GM21825 (cell line): ENCODE measurements around the gene WFDC10A.
"Not testable (repeated sequence)": the region's sequence is repeated elsewhere in the genome, so short reads cannot be mapped to it uniquely, and the experiment has no call there.

Experiments used
- ATAC-seq: cut with Tn5 transposase; IDR thresholded peaks from one replicate; pipeline ENCODE4 v1.9.1; 2021; ENCODE audit warnings: mild to moderate bottlenecking, moderate library complexity; ENCODE audit not compliant: unreplicated experiment

The WFDC10A gene

DNA sequence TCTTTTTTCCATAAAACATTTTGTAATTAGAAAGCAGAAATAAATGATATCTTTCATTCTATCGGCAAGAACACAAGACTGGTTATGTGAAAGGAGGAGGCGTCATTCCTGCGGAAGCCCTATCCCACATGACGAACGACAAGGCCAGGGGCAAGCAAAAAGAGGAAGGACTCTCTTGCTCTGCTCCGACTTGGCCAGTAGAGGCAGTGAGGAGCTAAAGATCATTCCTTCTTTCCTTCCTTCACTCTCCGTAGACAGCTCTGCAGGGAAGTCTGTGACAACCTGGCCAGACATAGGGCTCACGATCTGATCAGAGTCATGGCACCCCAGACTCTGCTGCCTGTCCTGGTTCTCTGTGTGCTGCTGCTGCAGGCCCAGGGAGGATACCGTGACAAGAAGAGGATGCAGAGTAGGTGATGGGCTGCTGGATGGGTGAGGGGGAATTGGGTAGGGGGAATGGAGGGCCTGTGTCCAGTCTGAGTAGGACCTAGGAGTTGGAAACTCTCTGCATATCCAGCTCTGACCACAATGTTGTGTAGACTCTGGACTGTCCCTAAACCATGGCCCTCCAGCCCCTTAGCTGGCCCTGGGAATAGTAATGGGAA lies at the start of gene WFDC10A:
Gene WFDC10A (plus strand): TSS at position 244 of the 605 bp plus-strand sequence. CDS start 75 bp downstream, at position 319.
- no peak for ATAC-seq

DNA sequence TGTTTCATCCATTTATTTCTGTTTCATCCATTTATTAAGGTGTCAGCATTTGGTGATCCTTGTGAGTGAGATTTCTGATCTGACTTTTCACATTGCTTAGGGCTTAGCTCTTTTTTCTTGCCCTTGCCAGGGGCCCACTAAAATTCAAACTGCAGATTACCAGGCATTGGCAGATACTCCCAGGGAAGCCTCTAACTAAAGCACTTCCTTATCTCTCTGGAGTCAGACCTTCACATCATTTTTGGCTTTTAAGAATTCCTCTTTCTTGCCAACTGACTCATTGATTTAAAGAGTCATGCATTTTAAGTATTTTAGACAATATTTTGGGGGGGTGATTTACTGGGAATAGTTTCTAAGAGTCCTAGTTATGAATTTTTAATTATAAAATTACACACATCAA lies 47.8 kb upstream of the WFDC10A start:
- no peak for ATAC-seq

DNA sequence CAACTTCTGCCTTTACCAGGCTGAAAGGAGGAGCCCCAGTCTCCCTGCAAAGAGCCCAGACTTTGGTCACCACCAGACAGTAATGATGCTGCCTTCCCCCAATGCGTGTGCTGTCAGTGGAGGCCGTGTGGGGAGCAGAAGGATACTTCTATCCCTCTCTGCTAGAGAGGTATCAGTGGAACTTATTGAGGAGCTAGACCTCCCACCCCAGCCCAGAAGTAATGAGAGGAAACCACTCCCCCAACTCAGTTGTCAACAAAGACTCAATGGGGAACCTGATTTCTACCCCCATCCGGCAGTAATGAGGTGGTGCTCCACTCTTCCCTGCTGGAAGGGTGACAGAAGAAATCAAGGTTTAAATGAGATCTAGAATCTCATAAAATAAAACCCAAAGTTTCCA lies 46.0 kb upstream of the WFDC10A start:
- no peak for ATAC-seq

DNA sequence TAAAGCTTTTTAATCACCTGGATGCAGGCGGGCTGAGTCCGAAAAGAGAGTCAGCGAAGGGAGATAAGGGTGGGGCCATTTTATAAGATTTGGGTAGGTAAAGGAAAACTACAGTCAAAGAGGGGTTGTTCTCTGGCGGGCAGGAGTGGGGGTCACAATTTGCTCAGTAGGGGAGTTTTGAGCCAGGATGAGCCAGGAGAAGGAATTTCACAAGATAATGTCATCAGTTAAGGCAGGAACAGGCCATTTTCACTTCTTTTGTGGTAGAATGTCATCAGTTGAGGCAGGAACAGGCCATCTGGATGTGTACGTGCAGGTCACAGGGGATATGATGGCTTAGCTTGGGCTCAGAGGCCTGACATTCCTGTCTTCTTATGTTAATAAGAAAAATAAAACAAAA lies 45.2 kb upstream of the WFDC10A start:
- ATAC-seq = not testable (repeated sequence)

DNA sequence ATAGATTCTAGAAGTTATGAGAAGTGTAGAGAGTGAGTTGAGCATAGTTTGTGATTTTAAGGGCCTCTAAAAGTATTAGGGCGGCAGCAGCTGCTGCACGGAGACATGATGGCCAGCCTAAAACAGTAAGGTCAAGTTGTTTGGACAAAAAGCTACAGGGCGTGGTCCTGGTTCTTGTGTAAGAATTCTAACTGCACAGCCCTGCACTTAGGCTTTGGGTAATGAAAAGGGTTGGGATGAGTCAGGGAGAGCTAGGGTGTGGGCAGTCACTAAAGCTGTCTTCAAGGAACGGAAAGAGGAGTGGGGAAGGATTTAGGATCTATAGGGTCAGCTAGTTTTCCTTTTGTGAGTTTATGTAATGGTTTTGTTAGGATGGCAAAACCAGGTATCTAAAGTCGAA lies 43.6 kb upstream of the WFDC10A start:
- ATAC-seq = not testable (repeated sequence)

DNA sequence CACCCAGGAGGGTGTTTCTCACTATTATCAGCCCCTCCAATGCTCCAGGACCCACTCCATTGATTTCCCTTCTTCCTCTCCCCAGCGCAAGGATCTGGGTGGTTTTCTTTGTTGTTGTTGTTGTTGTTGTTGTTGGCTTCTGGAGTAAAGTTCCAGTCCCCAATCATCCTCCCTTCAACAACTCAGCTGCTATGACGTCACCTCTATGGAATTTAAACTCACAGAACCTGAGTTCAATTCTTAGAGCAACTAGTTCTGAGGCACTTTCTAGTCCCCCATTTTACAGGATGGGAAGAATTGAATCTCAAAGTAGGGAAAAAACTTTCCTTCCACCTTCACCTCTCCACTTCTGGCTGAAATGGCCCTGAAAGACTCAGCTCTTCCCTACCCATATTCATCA lies 40.7 kb upstream of the WFDC10A start:
- no peak for ATAC-seq

DNA sequence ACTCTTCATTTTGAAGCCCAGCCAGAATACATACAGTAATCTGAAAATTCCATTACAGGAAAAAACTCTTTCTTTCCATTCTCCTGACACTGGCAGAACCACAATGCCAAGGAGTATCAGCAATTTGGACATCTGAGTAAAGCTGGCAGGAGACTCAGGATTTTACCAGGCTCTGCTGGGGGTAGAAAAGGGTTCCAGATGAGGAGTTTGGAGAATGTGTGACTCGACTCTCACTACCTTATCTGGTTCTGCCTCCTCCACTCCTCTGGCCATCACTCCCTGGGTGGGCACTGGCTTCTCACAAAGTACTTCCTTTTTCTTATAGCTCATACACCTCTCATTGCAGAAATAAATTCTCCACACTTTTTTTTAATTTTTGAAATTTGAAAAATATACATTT lies 39.8 kb upstream of the WFDC10A start:
- ATAC-seq = no peak

DNA sequence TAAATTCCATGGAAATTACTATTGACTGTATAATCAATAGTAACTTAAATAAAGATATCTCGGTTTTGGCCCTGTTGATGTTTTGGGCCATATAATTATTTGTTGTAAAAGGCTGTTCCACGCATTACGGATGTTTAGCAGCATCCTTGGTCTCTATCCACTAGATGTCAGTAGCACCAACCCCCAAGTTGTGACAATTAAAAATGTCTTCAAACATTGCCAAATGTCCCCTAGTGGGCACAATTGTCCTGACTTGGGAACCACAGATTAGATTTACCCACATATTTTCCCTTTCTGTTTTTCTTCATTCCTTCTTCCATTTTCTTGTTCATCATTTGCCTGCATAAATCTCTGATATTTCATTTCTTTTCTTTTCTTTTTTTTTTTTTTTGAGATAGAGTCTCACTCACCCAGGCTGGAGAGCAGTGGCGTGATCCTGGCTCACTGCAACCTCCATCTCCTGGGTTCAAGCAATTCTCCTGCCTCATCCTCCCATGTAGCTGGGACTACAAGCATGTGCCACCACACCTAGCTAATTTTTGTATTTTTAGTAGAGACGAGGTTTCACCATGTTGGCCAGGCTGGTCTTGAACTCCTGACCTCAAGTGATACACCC lies 36.9 kb upstream of the WFDC10A start:
- ATAC-seq = no peak

DNA sequence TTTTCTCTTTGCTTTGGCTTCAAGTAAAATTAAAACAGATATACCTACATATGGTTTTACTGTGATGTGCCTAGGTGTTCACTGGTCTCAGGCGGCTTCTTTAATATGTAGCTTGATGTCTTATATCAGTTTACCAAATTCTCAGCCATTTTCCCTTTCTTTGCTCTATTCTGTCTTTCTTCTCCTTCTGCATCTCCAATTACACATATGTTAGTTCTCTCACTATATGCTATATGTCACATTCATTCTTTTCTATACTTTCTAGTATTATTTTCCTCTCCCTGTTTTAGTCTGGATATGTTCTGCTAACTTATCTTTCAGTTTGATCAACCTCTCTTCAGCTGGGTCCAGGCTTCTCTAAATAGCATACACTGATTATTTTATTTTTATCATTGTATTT lies 36.0 kb upstream of the WFDC10A start:
- no peak for ATAC-seq

DNA sequence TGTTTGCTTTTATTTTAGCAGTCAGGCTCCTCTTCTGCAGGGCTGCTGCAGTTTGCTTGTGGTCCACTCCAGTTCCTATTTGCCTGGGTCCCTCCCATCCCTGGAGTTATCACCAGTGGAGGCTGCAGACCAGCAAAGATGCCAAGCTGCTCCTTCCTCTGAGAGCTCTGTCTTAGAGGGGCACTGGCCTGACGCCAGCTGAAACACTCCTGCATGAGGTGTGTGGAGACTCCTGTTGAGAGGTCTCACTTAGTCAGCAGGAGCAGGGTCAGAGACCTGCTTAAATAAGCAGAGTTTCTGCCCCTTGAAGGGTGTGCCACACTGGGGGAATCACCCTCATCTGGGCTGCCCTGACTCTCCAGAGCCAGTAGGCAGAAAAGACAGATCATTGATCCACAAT lies 34.3 kb upstream of the WFDC10A start:
- ATAC-seq = no peak

DNA sequence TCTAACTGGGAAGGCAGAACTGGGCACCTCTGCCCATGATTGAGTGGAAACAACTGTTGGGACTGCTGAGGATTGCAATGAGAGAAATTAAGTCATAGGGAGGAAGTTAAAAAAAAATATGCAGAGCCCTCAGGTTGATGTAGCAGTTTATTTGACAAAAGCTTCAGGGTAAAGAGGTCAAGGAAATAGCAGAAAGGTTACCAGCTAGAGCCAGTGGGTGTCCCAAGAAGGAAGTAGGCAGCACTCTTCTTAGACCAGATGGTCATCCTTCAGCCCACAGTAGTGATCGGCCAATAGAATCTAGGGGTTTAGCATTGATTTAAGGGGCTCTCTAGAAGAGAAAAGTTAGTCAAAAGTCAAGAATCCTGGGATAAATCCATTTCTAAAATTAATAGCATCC lies 21.7 kb upstream of the WFDC10A start:
- no peak for ATAC-seq

DNA sequence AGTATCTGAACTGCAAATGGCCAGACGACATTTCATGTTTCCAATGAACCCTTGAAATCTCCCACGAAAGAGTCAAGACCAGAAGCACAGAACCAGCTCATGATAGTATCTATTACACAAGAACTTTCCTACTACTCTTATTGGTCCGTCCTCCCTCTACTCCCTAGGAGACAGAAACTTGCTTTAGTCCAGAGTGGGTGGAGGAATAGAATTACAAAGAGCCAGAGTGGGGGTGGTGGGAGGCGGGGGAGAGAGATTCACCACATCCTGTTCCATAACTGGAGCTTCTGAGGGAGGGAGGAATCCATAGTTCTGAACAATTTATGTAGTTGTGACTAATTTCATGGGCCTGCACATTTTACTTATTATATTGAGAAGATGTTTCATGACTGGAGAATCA lies 18.5 kb upstream of the WFDC10A start:
- ATAC-seq = no peak

DNA sequence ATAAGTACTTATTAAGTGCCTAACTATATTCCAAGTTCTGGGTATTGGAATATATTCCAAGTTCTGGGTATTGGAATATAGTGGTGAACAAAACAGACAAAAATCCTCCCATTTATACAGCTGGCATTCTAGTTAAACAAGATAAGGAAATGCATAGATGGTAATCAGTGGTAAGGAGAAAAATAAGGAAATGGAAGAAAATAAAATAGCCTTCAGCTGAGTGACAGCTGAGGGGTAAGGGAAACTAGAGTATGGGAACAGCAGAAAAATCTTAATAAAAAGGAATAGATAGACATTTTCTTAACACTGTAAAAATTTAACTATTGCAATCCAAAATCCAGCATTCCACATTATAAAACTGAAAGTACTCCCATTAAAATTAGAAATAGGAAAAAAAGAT lies 17.2 kb upstream of the WFDC10A start:
- no peak for ATAC-seq

DNA sequence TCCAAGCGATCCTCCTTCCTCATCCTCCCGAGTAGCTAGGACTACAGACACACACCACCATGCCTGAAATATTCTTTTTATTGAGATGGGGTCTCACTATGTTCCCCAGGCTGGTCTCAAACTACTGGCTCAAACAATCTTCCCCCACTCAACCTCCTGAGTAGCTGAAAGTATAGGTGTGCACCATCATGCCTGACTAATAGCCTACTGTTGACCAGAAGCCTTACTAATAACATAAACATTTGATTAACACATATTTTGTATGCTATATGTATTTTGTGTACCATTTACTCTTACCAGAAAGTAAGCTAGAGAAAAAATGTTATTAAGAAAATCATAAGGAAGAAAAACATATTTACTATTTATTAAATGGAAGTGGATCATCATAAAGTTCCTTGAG lies 11.9 kb upstream of the WFDC10A start:
- ATAC-seq = no peak

DNA sequence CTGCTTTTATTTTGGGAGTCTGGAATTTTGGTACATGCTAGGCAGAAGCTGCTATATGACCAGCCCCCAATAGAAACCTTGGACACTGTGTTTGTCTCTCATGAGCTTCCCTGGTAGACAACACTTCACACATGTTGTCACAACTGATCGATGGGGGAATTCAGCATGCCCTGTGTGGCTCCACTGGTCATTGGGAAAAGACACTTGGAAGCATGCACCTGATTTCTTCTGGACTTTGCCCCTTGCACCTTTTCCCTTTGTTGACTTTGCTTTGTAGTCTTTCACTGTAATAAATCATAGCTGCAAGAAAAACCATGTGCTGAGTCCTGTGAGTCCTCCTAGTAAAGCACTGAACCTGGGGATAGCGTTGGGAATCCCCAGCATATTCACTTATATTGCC lies 7.9 kb upstream of the WFDC10A start:
- no peak for ATAC-seq

DNA sequence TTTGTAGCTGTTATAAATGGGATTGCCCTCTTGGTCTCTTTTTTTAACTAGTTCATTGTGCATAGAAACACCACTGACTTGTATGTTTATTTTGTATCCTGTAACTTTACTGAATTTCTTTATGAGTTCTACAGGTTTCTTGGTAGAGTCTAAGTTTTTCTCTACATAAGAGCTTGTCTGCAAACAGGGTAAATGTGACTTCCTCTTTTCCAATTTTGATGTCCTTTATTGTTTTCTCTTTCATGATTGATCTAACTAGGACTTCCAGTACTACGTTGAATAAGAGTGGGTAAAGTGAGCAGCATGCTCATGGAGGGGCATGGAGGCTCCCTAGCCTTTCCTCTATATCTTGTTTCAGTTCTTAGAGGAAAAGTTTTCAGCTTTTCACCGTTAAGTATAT lies 3.0 kb upstream of the WFDC10A start:
- ATAC-seq = no peak

DNA sequence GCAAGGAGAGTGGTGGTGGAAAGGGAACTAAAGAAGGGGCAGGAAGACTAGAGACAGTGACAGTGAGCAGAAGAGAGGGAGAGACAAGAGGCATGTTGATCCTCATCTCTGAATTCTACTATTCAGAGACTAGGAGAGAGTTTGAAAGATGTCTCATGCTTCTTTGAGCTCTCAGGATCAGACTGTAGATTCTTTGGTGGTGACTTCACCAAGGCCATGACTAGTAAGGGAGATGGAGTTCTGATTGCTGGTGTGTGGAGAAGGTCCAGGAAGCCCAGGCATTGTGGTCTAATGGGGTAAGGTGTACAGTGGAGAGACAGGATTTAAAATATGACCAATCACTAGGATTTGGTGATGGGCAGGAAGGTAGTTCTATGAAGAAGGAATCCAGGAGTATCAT lies 832 bp downstream of the WFDC10A start:
- no peak for ATAC-seq

DNA sequence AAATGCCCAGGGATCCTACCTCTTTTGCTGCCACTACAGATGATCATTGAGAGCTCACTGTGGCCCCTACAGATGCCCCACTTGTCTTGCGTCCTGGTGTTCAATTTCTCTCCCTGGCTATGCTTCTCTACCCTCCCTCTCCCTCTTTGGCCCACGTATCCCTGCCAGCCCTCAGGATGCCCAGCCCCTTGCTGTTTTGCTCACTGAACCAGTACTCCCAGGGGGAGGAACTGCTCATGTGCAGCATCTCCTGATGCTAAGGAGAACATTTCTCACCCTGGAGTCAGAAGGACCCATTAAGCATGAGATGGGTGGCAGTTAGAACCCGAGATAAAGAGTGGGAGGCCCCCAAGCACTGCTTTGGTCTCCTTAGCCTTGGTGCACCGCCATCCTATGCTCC lies 1.6 kb downstream of the WFDC10A start, which contains the start of gene WFDC9:
Gene WFDC9 (minus strand): TSS at position 101 of the 400 bp plus-strand sequence. CDS start 21,103 bp downstream, outside the sequence.
- ATAC-seq = no peak

DNA sequence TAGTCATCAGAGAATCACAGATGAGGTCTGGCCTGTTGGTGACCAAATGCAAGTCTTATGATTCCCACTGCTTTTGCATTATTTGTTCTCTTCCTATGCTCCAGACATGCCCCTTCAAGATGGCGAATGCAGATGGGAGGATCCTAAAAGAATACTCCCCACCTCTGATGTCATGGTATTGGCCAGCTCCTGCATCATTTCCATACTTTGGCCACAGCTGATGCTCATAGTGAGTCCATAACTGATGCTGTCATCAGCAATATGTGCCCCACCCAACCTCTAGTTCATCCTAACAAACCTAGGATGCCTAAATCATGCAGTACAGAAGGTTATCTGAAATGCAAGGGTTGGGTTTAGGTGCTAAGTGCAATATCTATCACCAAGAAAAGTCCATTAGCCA lies 7.0 kb downstream of the WFDC10A start:
- no peak for ATAC-seq

DNA sequence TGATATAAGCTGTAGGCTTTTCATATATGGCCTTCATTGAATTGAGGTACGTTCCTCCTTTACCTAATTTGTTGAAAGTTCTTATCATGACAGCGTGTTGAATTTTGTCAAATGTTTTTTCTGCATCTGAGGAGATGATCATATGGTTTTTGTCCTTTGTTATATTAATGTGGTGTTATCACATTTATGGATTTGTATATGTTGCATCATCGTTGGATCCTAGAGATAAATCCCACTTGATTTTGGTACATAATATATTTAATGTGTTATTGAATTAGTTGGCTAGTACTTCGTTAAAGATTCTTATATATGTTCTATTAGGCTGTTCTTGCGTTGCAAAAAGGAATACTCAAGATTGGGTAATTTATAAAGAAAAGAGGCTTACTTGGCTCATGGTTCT lies 10.1 kb downstream of the WFDC10A start:
- ATAC-seq = no peak

DNA sequence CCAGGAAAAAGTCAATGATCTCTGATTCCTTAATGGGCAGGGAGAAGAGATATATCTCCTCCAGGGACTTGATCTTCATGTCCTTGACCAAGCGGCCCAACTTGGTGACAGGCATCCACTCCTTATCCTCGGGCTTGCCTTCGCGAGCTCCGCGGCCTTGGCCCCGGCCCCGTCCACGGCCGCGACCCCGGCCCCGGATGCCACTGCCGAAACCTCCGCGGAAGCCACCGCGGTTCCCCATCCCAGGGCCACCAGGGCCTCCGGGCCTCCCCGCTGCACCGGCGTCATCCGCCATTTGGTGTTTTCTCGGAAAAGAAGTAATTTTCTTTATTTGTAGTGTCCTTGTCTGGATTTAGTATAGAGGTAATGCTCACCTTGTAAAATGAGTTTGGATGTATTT lies 11.5 kb downstream of the WFDC10A start:
- not testable (repeated sequence) for ATAC-seq

DNA sequence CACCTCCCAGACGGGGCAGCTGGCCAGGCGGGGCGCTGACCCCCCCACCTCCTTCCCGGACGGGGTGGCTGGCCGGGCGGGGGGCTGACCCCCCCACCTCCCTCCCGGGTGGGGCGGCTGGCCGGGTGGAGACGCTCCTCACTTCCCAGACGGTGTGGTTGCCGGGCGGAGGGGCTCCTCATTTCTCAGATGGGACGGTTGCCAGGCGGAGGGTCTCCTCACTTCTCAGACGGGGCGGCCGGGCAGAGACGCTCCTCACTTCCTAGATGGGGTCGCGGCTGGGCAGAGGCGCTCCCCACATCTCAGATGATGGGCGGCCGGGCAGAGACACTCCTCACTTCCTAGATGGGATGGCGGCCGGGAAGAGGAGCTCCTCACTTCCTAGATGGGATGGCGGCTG lies 16.3 kb downstream of the WFDC10A start:
- not testable (repeated sequence) for ATAC-seq

DNA sequence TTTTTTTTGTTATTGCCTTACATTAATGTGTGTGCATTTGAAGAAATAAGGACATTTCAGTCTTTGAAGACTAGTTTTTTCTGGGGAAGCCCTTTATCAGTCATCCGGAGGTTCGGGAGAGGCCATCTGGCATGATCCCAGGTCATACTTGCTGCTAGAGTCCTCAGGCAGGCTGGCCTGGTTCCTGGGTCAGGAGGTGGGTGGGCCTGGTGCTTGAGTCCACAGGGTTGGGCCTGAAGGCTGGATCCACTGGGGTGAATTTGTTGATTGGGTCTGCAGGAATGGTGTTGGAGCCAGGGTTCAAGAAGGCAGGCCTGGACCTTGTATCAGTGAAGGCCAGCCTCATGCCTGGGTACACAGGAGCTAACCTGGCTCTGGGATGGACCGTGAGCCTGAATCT lies 17.3 kb downstream of the WFDC10A start:
- no peak for ATAC-seq
